ENCODE results near the gene MT2A. TPM values are rescaled to one million over a fixed set of nuclear protein-coding genes. Genes with fewer than 3 reads are reported as not detected.
A peak's percentile ranks its signal among the peaks of the same experiment; 100 is the strongest.

MT2A gene
- total and polyA plus RNA-seq, 2 of the 13 experiments (the other 11 are each of a cell fraction or from before 2014, with no cell fraction given): 135 to 371 TPM

DNA sequence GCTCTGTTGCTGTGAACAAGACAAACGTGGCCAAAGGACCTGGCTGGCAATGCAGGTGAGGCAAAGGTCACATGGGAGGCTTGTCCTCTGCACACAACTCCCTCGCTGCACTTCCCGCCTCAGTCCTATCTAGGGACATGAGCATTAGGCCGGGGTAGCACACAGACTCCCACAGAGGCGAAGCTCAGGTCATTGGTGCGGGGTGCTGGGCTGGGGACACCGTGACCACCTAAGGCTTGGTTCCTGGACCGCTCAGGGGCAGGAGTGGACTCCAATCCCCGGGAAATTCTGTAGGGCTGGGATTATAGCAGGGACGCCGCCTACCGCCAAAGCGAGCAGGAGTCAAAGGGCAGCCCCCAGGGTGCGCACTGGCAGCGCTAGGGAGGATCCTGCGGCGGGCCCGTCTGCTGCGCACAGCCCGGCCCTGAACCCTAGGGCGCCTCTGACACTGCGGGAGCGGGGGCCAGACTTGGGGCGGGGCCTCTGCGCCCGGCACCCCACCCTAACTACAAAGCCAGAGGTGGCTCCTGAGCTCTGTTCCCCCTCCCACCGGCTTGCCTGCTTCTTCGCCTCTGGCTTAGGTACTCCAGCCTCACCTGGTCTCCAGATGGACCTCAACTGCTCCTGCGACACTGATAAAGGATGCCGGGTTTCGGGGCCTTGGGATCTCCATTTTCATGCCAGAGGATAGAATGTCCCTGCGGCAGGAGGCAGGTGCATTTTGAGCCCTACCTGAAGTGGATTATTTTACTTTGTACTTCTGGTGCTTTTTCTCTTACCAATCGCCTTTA, 39.5 kb downstream of the MT2A start:
- H3K27me3 ChIP-seq (ENCODE audit: control insufficient read depth in 1 of 2, insufficient read depth in 2 of 2, low read length in 2 of 2): peaks cover 12 to 55% of the 10 kb centered on the region in 2 experiments; a peak in 4 of 5 replicates
- POLR2A ChIA-PET: interaction anchor here (1.3 kb wide), 1 partner anchor 197 kb away, joined by 3 read pairs; the partner anchor contains the start of genes NUDT21 and OGFOD1
- WGBS (ENCODE audit: low lambda C conversion rate): 35% methylated on average over 20 of the region's 33 CpGs
- H3K4me3 ChIP-seq (replicated peaks in 1 of 3; ENCODE audit: insufficient read depth in 1 of 3, low read depth in 2 of 3, low read length in 3 of 3): peak overlapping the region in 1 of 3 experiments; percentile 35; a peak in 1 of 6 replicates
- H4K20me1 ChIP-seq (ENCODE audit: insufficient read depth, low read length): no peaks in the 10 kb centered on the region
- peak overlapping the region; percentile 46; the same call in 1 of the 2 replicates for H3K4me2 ChIP-seq (ENCODE audit: low read depth, low read length)
- DNase-seq (ENCODE audit: low spot score) (no peak), FAIRE-seq (no peak), ATAC-seq (peak; percentile 82)
- no peak overlapping the region for H3K27ac ChIP-seq (ENCODE audit: extremely low read length, insufficient read depth, low read length)
- in situ Hi-C loops (cut with HindIII; ENCODE audit: extremely low pct_ligation_motif_present, low pct_unique_long_range_greater_than_20kb): no loop called here
- no peaks in the 10 kb centered on the region for H3K9me3 ChIP-seq (ENCODE audit: low read length)
- no peaks in the 10 kb centered on the region for H3K79me2 ChIP-seq (ENCODE audit: insufficient read depth, low read length)
- intact Hi-C loops (cut with micrococcal nuclease; ENCODE audit: unreplicated experiment): no loop called here
- no TSS peak for BruUV-seq (replicated peaks)
- CTCF ChIA-PET (ENCODE audit: low intra/inter-chr PET ratio, low total read pairs): no interaction called here
- no peaks in the 10 kb centered on the region for H3K36me3 ChIP-seq (replicated peaks in 1 of 2; ENCODE audit: control insufficient read depth in 1 of 2, insufficient read depth in 2 of 2, low read length in 2 of 2)
- no peak overlapping the region for H3K9ac ChIP-seq (ENCODE audit: insufficient read depth, low read depth, low read length)
- peaks cover 39% of the 10 kb centered on the region for H3K4me1 ChIP-seq (ENCODE audit: insufficient read depth, low read length)
- H2AFZ ChIP-seq (ENCODE audit: low read length): no peak overlapping the region
- TF ChIP-seq, protein P1, sequence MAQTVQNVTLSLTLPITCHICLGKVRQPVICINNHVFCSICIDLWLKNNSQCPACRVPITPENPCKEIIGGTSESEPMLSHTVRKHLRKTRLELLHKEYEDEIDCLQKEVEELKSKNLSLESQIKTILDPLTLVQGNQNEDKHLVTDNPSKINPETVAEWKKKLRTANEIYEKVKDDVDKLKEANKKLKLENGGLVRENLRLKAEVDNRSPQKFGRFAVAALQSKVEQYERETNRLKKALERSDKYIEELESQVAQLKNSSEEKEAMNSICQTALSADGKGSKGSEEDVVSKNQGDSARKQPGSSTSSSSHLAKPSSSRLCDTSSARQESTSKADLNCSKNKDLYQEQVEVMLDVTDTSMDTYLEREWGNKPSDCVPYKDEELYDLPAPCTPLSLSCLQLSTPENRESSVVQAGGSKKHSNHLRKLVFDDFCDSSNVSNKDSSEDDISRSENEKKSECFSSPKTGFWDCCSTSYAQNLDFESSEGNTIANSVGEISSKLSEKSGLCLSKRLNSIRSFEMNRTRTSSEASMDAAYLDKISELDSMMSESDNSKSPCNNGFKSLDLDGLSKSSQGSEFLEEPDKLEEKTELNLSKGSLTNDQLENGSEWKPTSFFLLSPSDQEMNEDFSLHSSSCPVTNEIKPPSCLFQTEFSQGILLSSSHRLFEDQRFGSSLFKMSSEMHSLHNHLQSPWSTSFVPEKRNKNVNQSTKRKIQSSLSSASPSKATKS (CRISPR knock-in tag; IDR thresholded peaks at IDR 0.05): no peak
- peak; percentile 70; the same call in 1 of the 2 replicates for TF ChIP-seq ZSCAN31 (CRISPR knock-in tag; IDR thresholded peaks at IDR 0.05; ENCODE audit: low read depth)
- peak; percentile 41; the same call in 1 of the 2 replicates for TF ChIP-seq GABPB1 (CRISPR knock-in tag; IDR thresholded peaks at IDR 0.05)
- TF ChIP-seq ZBTB20 (CRISPR knock-in tag; IDR thresholded peaks at IDR 0.05; ENCODE audit: borderline replicate concordance, low read depth): peak; percentile 65; the same call in 1 of the 2 replicates
- TF ChIP-seq MYC (CRISPR knock-in tag; IDR thresholded peaks at IDR 0.05; ENCODE audit: borderline replicate concordance): no peak
- TF ChIP-seq CHCHD3 (CRISPR knock-in tag; IDR thresholded peaks at IDR 0.05): peak; percentile 37; the same call in 1 of the 2 replicates
- TF ChIP-seq, protein P2, sequence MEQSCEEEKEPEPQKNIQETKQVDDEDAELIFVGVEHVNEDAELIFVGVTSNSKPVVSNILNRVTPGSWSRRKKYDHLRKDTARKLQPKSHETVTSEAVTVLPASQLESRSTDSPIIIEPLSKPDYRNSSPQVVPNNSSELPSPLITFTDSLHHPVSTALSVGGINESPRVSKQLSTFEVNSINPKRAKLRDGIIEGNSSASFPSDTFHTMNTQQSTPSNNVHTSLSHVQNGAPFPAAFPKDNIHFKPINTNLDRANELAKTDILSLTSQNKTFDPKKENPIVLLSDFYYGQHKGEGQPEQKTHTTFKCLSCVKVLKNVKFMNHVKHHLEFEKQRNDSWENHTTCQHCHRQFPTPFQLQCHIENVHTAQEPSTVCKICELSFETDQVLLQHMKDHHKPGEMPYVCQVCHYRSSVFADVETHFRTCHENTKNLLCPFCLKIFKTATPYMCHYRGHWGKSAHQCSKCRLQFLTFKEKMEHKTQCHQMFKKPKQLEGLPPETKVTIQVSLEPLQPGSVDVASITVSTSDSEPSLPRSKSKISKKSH (CRISPR knock-in tag; IDR thresholded peaks at IDR 0.05; ENCODE audit: borderline replicate concordance): peak; percentile 54; the same call in 1 of the 2 replicates
- TF ChIP-seq ZNF605 (CRISPR knock-in tag; IDR thresholded peaks at IDR 0.05): peak; percentile 65; the same call in 1 of the 2 replicates
- no peak for TF ChIP-seq ZNF34 (CRISPR knock-in tag; IDR thresholded peaks at IDR 0.05; ENCODE audit: borderline replicate concordance)
- TF ChIP-seq ISL2 (CRISPR knock-in tag; IDR thresholded peaks at IDR 0.05): no peak
- TF ChIP-seq ZNF430 (CRISPR knock-in tag; IDR thresholded peaks at IDR 0.05): 0 out of 2 replicates have a peak, but pooled peaks have one; percentile 57
- TF ChIP-seq IKZF5 (CRISPR knock-in tag; IDR thresholded peaks at IDR 0.05): peak; percentile 43; the same call in 1 of the 2 replicates
- peak; percentile 45 for TF ChIP-seq STAG1 (CRISPR knock-in tag; IDR thresholded peaks at IDR 0.05)
- no peak for TF ChIP-seq ZBTB1 (CRISPR knock-in tag; IDR thresholded peaks at IDR 0.05; ENCODE audit: borderline replicate concordance)
- peak; percentile 31; the same call in 1 of the 2 replicates for TF ChIP-seq HOXA3 (CRISPR knock-in tag; IDR thresholded peaks at IDR 0.05)
